Activated T-helper 17 cell treated with anti-CD3 and anti-CD28 coated beads, Interleukin-2, amount 50 U/mL, for 72 hours (primary cell): ENCODE measurements around the gene IMMP2L. TPM values are rescaled to one million over a fixed set of nuclear protein-coding genes. Genes with fewer than 3 reads are reported as not detected.

Source experiments
- ATAC-seq: fragments of 150-1000 bp; cut with Tn5 transposase; replicated peaks from 2 replicates; pipeline ENCODE4 v1.10.0; 2021; ENCODE audit warnings: mild to moderate bottlenecking, moderate library complexity
- H3K27ac Mint-ChIP-seq: one replicate; pipeline ENCODE4 v1.8.0; 2022; ENCODE audit warnings: mixed read lengths
- H3K27me3 Mint-ChIP-seq: one replicate; pipeline ENCODE4 v1.8.0; 2022; ENCODE audit warnings: mixed read lengths
- H3K36me3 Mint-ChIP-seq: one replicate; pipeline ENCODE4 v1.8.0; 2022; ENCODE audit warnings: low read depth, mild to moderate bottlenecking, mixed read lengths
- H3K4me1 Mint-ChIP-seq: one replicate; pipeline ENCODE4 v1.8.0; 2022; ENCODE audit warnings: mixed read lengths
- H3K4me3 Mint-ChIP-seq: one replicate; pipeline ENCODE4 v1.8.0; 2022; ENCODE audit warnings: mild to moderate bottlenecking, mixed read lengths
- H3K9me3 Mint-ChIP-seq: one replicate; pipeline ENCODE4 v1.8.0; 2022; ENCODE audit warnings: mixed read lengths
- total RNA-seq, 2 donors: library from RNA; stranded (reverse); gene quantifications; one replicate each; pipeline ENCODE4 v1.2.3, GENCODE V29; 2022

The IMMP2L gene
- total RNA-seq, 2 donors from 2014 or later: 9.5 to 27.6 TPM

DNA sequence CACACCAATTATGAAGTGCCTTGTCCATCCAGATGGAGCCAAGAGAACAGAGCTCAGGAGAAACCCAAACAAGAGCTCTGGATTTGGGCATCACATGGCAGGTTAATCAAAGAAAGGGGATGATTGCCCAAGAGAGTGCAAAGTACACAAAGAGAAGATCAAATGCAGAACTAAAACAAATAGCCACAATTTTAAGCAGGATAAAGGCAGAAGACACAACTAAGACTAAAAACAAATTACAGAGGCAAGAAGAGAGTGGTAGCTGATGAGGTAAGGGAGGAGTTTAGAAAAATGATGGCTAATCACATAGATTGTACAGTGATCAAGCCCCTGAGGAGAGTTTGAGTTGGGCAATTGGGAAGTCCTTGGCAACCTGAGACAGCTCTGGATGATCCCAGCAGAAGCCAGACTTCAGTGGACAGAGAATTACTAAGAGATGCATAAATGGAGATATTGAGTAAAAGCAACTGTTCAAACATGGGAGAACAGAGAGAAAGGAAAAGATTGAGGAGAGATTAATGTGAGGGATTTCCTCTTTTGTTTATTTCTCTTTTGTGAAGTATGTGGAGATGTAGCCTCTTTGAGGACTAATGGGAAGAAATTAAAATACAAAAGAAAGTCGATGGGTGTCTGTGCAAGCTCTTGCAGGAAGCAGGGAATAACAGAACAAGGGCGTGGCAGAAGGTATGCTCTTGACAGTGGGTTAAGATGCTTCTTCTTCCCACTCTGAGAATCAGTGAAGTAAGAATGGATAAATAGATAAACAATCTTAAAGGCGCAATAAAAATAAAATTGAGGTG is 369.5 kb downstream of the IMMP2L start:
- H3K9me3 Mint-ChIP-seq: no peaks in the 10 kb centered on the region
- no peaks in the 10 kb centered on the region for H3K4me1 Mint-ChIP-seq
- no peak for ATAC-seq
- H3K27me3 Mint-ChIP-seq: no peaks in the 10 kb centered on the region
- H3K4me3 Mint-ChIP-seq: no peak overlapping the region
- H3K36me3 Mint-ChIP-seq: no peaks in the 10 kb centered on the region
- no peak overlapping the region for H3K27ac Mint-ChIP-seq

DNA sequence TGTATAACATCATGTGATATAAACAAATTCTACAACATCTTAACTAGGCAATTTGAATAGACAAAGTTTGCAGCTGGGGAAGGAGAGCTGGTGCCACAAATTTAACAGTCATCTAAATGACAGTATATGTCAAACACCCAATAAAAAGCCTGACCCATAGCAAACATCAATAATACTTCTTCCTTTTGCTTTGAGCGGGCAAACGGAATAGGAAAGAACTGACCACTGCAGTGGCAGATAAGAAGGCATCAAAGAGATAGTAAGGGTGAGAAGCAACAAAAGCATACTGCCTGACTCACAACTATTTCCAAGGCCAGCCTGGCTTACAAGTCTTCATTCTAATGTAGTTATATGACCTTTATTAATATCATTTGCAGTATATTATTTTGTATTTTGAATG is 371.5 kb downstream of the IMMP2L start:
- Mint-ChIP-seq H3K9me3 (no peaks in the 10 kb centered on the region), H3K4me3 (no peak overlapping the region), H3K36me3 (no peaks in the 10 kb centered on the region), H3K27ac (no peak overlapping the region), H3K27me3 (no peaks in the 10 kb centered on the region), H3K4me1 (no peaks in the 10 kb centered on the region)
- ATAC-seq: no peak

DNA sequence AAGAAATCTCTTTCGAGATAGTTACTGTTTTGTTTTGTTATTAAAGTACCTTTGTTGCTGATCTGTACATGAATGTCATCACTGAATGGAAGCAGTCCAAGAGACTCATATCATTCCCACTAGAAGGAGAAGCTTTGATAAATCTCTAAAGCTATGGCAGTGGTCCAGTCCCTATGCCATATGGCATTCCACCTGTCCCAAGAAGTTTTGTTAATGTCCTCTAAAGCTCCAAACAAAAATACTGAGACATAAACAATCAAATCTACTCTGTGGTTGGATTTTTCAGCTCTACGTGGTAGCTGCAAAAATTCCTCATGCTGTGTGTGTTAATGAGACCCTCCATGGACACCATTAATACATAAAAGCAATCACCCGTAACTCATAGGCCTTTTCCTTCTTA is 377.3 kb downstream of the IMMP2L start:
- Mint-ChIP-seq H3K27me3 (no peaks in the 10 kb centered on the region), H3K36me3 (peaks cover 4% of the 10 kb centered on the region), H3K4me1 (no peaks in the 10 kb centered on the region), H3K9me3 (no peaks in the 10 kb centered on the region), H3K27ac (no peak overlapping the region), H3K4me3 (no peak overlapping the region)
- ATAC-seq: no peak

DNA sequence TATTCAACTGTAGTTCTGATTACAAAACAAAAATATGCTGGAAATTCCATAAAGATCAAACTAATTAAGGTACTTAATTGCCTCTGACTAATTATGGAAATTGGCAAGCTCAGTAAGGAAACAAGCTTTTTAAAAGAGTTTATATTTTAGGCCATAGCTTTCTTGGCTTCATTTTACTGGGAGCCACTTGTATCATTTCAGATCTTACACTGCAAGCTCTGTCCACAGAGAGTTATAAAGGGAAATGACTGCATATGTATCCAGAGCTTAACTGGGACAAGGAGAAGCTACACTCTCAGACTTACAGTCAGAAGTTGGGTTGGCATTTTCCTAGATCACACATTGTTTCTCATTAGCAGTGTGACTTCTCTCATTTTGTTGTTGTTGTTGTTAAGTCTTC is 379.0 kb downstream of the IMMP2L start:
- H3K4me1 Mint-ChIP-seq: no peaks in the 10 kb centered on the region
- H3K36me3 Mint-ChIP-seq: peaks cover 4% of the 10 kb centered on the region
- H3K27ac Mint-ChIP-seq: no peak overlapping the region
- H3K9me3 Mint-ChIP-seq: no peaks in the 10 kb centered on the region
- H3K27me3 Mint-ChIP-seq: no peaks in the 10 kb centered on the region
- H3K4me3 Mint-ChIP-seq: no peak overlapping the region
- no peak for ATAC-seq

DNA sequence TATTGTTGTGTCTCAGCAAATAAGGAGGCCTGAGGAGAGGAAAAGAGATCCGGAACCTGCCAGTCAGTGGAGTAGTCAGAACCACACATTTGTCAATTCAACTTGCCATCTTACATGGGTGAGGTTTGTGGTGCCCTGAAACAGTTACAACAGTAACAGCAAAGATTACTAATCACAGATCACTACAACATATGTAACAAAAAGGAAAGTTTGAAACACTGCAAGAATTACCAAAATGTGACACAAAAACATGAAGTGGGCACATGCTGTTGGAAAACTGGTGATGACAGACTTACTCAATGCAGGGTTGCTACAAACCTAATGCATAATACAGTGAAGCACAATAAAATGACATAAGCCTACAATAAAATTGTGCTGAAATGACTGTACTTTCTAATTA is 382.0 kb downstream of the IMMP2L start:
- no peak overlapping the region for H3K4me3 Mint-ChIP-seq
- H3K36me3 Mint-ChIP-seq: peaks cover 4% of the 10 kb centered on the region
- peak; percentile 83 for ATAC-seq
- H3K27ac Mint-ChIP-seq: no peak overlapping the region
- H3K4me1 Mint-ChIP-seq: peaks cover 7% of the 10 kb centered on the region
- H3K27me3 Mint-ChIP-seq: no peaks in the 10 kb centered on the region
- H3K9me3 Mint-ChIP-seq: no peaks in the 10 kb centered on the region

DNA sequence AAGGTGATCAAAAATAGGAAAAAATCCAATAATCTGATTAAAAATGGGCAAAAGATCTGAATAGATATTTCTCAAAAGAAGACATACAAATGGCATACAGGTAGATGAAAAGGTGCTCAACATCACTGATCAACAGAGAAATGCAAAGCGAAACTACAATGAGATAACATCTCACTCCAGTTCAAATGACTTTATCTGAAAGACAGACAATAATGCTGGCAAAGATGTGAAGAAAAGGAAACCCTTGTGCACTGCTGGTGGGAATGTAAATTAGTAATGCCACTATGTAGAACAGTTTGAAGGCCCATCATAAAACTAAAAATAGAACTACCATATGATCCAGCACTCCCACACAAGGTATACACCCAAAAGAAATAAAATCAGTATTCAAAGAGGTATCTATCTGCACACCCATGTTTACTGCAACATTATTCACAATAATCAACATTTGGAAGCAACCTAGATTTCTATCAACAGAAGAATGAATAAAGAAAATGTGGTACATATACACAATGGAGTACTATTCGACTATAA is 386.3 kb downstream of the IMMP2L start:
- Mint-ChIP-seq H3K27me3 (no peaks in the 10 kb centered on the region), H3K27ac (peak overlapping the region; percentile 51), H3K36me3 (no peaks in the 10 kb centered on the region), H3K9me3 (no peaks in the 10 kb centered on the region), H3K4me1 (peaks cover 7% of the 10 kb centered on the region), H3K4me3 (no peak overlapping the region)
- ATAC-seq: peak; percentile 12

DNA sequence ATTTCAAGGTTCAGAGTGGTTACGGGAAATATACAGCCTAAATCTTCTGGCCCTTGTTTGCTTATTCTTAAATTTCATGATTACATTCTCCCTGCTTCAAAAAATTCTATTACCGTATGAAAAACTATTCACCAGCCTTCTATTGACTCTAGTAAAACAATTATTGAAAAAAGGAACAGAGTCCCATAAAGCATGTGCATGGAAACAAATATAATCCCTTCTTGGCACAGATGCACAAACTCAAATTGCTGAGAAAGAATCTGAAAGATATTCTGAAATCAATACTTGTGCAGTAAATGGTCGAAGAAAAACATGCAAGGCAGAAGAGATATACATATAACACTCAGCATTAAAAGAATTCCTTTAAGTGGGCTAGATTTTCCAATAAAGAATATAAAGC is 387.8 kb downstream of the IMMP2L start:
- Mint-ChIP-seq H3K9me3 (no peaks in the 10 kb centered on the region), H3K4me1 (peaks cover 7% of the 10 kb centered on the region), H3K4me3 (no peak overlapping the region), H3K27me3 (no peaks in the 10 kb centered on the region), H3K27ac (no peak overlapping the region), H3K36me3 (no peaks in the 10 kb centered on the region)
- no peak for ATAC-seq

DNA sequence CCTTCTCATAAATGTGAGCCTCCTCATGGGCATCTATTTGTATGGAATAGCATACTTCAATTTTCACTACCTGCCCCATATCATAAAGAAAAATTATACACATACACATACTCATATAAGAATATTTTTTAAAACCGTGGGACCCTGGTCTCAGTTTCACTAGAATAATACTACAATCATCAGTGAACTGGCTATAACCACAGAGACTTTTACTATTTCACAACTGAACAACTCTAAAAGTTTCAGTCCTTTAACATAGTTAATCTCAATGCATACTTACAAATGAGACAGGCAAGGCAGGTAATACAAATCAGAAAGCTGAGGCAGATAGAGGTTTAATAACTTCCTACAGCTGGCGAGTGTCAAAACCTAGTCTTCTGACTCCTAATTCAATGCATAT is 388.3 kb downstream of the IMMP2L start:
- peaks cover 7% of the 10 kb centered on the region for H3K4me1 Mint-ChIP-seq

DNA sequence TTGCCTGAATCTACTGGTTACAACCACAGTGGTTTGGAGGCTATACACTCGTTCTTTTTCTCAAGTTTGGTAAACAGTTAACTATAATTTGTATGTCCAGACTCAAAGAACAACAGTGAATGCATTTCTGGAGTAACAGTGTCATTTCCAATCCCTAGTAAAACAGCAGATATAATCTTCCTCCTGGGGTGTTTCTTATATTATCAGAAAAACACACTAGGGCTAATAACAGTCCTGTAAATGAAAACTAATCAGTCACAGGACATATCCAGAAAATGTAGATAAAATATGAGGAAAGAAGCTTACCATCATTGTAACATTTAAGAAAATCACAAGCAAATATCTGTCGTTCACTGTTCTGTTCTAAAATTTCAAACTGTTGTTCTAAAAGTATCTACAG is 388.8 kb downstream of the IMMP2L start:
- H3K9me3 Mint-ChIP-seq: no peaks in the 10 kb centered on the region
- no peaks in the 10 kb centered on the region for H3K27me3 Mint-ChIP-seq
- H3K36me3 Mint-ChIP-seq: no peaks in the 10 kb centered on the region

More for the DNA sequence above, 388.3 kb downstream of the IMMP2L start:
- Mint-ChIP-seq H3K27ac (no peak overlapping the region), H3K27me3 (no peaks in the 10 kb centered on the region), H3K36me3 (no peaks in the 10 kb centered on the region), H3K4me3 (no peak overlapping the region), H3K9me3 (no peaks in the 10 kb centered on the region)
- ATAC-seq: no peak

DNA sequence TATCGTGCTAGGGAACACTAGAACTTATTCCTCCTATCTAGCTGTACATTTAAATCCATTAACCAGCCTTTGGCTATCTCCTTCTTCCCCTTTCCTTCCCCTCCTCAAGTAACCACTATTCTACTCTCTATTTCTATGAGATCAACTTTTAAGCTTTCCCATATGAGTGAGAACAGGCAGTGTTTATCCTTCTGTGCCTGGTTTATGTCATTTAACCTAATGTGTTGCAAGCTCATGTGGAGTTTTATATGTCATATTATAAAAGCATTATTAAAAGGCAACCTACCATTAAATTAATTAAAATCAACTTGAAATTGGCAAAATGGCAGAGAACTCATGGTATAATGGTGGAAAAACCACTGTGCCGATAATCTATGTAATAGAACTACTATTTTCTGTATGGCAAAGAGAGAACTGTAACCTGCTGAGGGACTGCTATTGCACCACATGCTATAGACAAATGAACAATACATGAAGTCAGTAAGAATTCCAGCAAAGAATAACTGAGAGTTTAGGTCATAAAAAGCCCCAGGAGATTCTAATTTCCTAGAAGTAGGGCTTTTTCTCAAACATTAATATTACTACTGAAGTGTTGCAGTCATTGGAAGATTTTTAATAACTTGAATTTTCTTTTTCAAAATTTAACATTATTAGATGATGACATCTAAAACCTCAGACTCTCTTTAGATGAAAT is 389.6 kb downstream of the IMMP2L start:
- H3K9me3 Mint-ChIP-seq: no peaks in the 10 kb centered on the region
- no peak overlapping the region for H3K4me3 Mint-ChIP-seq
- H3K36me3 Mint-ChIP-seq: no peaks in the 10 kb centered on the region
- no peak overlapping the region for H3K27ac Mint-ChIP-seq
- H3K4me1 Mint-ChIP-seq: peaks cover 7% of the 10 kb centered on the region
- ATAC-seq: no peak
- H3K27me3 Mint-ChIP-seq: no peaks in the 10 kb centered on the region

More for the DNA sequence above, 388.8 kb downstream of the IMMP2L start:
- Mint-ChIP-seq H3K4me1 (peaks cover 7% of the 10 kb centered on the region), H3K27ac (no peak overlapping the region), H3K4me3 (no peak overlapping the region)
- no peak for ATAC-seq

DNA sequence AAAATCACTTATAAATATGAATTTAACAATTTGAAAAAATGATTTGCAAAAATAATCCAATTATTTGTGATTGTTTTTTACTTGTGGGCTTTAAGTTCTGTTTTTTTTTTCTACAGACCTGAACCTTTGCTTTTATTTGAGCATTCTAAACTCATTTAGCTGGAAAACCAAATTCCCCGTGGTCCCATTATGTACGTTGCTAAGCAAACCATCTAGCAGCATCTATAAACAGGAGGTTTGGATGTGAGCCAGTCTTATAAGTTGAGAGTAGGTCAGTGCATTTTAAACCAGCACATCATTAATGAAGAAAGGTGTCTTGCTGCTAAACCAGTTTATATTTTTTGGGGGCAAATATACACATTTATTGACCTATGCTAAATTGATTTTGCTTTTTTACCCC is 394.1 kb downstream of the IMMP2L start:
- H3K9me3 Mint-ChIP-seq: no peaks in the 10 kb centered on the region
- H3K4me3 Mint-ChIP-seq: no peak overlapping the region
- H3K27ac Mint-ChIP-seq: no peak overlapping the region
- H3K36me3 Mint-ChIP-seq: no peaks in the 10 kb centered on the region
- no peak for ATAC-seq
- no peaks in the 10 kb centered on the region for H3K4me1 Mint-ChIP-seq
- H3K27me3 Mint-ChIP-seq: no peaks in the 10 kb centered on the region

DNA sequence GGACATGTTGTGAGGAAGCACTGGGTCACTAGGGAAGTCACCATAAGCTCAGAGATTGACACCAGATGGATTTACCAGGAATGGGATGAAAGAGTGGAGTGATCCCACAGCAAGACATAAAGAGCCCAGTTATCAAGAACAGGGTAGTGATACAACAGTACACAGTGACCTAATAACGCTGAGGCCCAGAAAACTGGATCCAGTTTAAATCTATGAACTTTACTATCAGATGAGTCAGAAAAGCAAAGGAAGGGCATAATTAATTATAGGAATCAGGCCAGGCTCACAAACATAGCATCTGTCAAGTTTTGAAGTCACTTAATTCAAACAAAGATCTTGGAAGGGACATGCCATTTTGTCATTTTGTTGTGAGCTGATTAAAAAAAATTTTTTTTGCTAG is 397.9 kb downstream of the IMMP2L start:
- H3K9me3 Mint-ChIP-seq: no peaks in the 10 kb centered on the region
- H3K36me3 Mint-ChIP-seq: no peaks in the 10 kb centered on the region
- H3K27me3 Mint-ChIP-seq: no peaks in the 10 kb centered on the region
- no peak for ATAC-seq
- H3K4me1 Mint-ChIP-seq: no peaks in the 10 kb centered on the region
- H3K27ac Mint-ChIP-seq: no peak overlapping the region
- no peak overlapping the region for H3K4me3 Mint-ChIP-seq

DNA sequence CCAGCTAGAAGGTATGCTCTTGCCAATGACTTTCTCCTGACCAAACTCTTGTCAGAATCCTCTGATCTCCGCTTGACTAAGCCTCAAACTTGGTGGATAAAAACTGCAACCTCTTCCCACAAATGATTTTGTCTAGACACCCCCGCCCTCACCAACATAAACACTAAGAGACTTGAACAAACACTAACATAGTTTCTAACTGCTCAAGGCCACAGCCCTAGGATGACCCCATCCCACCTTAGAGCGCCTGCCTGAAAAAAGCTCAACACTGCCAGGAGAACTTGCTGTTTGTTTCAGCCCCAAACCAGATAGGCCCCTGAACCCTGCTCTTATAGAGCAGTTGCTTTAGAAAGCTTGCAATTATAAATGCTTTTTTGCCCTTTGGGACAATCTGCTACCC is 399.6 kb downstream of the IMMP2L start:
- H3K9me3 Mint-ChIP-seq: no peaks in the 10 kb centered on the region
- no peaks in the 10 kb centered on the region for H3K4me1 Mint-ChIP-seq
- no peak overlapping the region for H3K27ac Mint-ChIP-seq
- no peak for ATAC-seq
- no peak overlapping the region for H3K4me3 Mint-ChIP-seq
- H3K36me3 Mint-ChIP-seq: no peaks in the 10 kb centered on the region
- no peaks in the 10 kb centered on the region for H3K27me3 Mint-ChIP-seq

DNA sequence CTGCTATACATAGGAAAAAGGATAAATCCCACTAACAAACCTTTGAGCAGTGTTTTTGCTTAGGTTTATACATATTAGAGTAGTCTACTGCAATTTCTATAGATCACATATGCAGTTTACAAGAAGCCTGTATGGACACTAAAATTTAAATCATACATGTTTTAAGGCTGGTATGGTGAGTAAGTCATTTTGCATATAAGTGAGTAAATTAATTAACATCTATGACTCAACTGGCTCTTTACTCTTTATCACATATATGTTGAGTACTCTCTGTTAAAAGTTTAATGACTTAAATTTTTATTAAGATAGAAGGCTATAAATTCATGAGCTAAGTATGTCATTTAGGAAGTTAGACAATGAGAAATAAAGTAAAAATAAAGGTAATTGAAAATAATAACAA is 402.0 kb downstream of the IMMP2L start:
- Mint-ChIP-seq H3K9me3 (no peaks in the 10 kb centered on the region), H3K4me3 (no peak overlapping the region), H3K27me3 (no peaks in the 10 kb centered on the region), H3K4me1 (peaks cover 4% of the 10 kb centered on the region), H3K36me3 (no peaks in the 10 kb centered on the region), H3K27ac (no peak overlapping the region)
- ATAC-seq: no peak

DNA sequence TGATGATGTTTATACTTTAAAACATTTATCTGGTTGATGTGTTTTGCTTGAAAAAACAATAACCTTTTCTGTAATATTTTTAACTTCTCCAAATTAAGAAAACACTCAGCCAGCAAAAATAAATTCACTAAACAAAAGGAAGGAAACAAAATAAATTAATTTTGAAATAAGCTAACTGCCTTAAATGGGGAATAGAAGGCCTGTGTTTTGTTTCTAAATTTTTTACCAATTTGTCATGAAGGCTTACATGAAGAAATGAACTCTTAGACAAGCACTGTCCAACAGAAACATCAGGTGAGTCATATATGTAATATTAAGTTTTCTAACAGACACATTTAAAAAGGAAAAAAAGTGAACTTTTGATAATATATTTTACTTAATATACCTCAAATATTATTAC is 402.9 kb downstream of the IMMP2L start:
- H3K4me3 Mint-ChIP-seq: no peak overlapping the region
- H3K27me3 Mint-ChIP-seq: no peaks in the 10 kb centered on the region
- no peaks in the 10 kb centered on the region for H3K36me3 Mint-ChIP-seq
- no peak overlapping the region for H3K27ac Mint-ChIP-seq
- peaks cover 4% of the 10 kb centered on the region for H3K4me1 Mint-ChIP-seq
- no peaks in the 10 kb centered on the region for H3K9me3 Mint-ChIP-seq
- ATAC-seq: no peak
